Adrenal gland (tissue), 12 donors: ENCODE data around the gene ZBTB38. TPM values are rescaled to one million over a fixed set of nuclear protein-coding genes. Genes with fewer than 3 reads are reported as not detected.

Experiments
- DNase-seq, 7 donors: peaks; one replicate each; pipeline ENCODE4 v3.0.0-alpha.2; 2019 to 2020
- H3K27ac ChIP-seq, 5 donors: fragments of 200-600 bp; sonication (generic) in 4 of 5; 1 replicate in 3 of 5; 2 replicates in 2 of 5; pipeline versions ENCODE4 v1.5.1 to v1.8.0; 2016 to 2020; ENCODE audit warnings: mild to moderate bottlenecking in 1 of 5
- H3K27me3 ChIP-seq: fragments of 200-600 bp; 2 replicates; pipeline ENCODE4 v1.8.0; 2021
- H3K36me3 ChIP-seq, 2 donors: fragments of 200-600 bp; replicated peaks in 1 of 2; 1 replicate in 1 of 2; 2 replicates in 1 of 2; pipeline versions ENCODE4 v1.5.1 to v1.8.0; 2018 to 2022
- H3K4me1 ChIP-seq, 2 donors: fragments of 200-600 bp; replicated peaks in 1 of 2; 1 replicate in 1 of 2; 2 replicates in 1 of 2; pipeline versions ENCODE4 v1.5.1 to v1.8.0; 2018 to 2021
- H3K4me3 ChIP-seq, 4 donors: fragments of 200-600 bp; sonication (generic) in 3 of 4; one replicate each; pipeline ENCODE4 v1.5.1; 2016 to 2018
- H3K9me3 ChIP-seq, 3 donors: fragments of 200-600 bp; sonication (generic) in 1 of 3; replicated peaks in 1 of 3; 1 replicate in 2 of 3; 2 replicates in 1 of 3; pipeline versions ENCODE4 v1.5.1 to v1.8.0; 2016 to 2021
- POLR2A ChIP-seq, 2 donors: fragments of 450-650 bp; IDR thresholded peaks; one replicate each; pipeline ENCODE4 v1.6.1; 2017; ENCODE audit warnings: antibody characterized with exemption in 2 of 2, mild to moderate bottlenecking in 2 of 2, moderate library complexity in 1 of 2
- WGBS, 4 donors: extraction: QIAGEN DNeasy Blood & Tissue Kit in 2 of 4; methylation state at CpG; one replicate each; pipeline versions ENCODE4 v1.1.5 to v1.1.7; 2013 to 2017; 5-methylcytosine and 5-hydroxymethylcytosine counted together
- intact Hi-C, 2 donors: fragments of 100-400 bp; cut with DNase I; formaldehyde crosslinking; loops; one replicate each; pipeline versions ENCODE4 v1.14.1 to v1.15.0; 2022 to 2023
- polyA plus RNA-seq, 3 donors: library from polyadenylated mRNA; stranded (reverse); fragments of 200-250 nt in 2 of 3; fragments of 350-450 nt in 1 of 3; fragmentation: Illumina TruSeq in 1 of 3; extraction: RNeasy Lipid Tissue Mini Kit (QIAGEN cat#74804) in 1 of 3; gene quantifications; one replicate each; pipeline ENCODE4 v1.2.3, GENCODE V29; 2013 to 2014
- total RNA-seq, 9 donors: library from RNA; depleted of rRNA in 4 of 9; stranded (reverse); fragments of >200 nt in 4 of 9; fragments of 120-200 nt in 1 of 9; fragmentation: NEBNext Ultra II Directional in 1 of 9; extraction: Animal tissue kit (Norgen Biotek cat#: 25700) in 1 of 9; gene quantifications; one replicate each; pipeline versions ENCODE4 v1.1.0 to v1.2.4, GENCODE V29; 2013 to 2023
- TF ChIP-seq, protein P1 (sequence below), 6 experiments: fragments of 450-650 bp in 4 of 6; fragments of 200-600 bp in 2 of 6; sonication (generic) in 1 of 6; IDR thresholded peaks; 1 replicate in 5 of 6; 2 replicates in 1 of 6; pipeline versions ENCODE4 v1.5.1 to v1.8.0; 2016 to 2021; ENCODE audit warnings: antibody characterized with exemption in 6 of 6, mild to moderate bottlenecking in 2 of 6, moderate library complexity in 1 of 6
- donor health status: healthy with polysubstance abuse.
- donor health status: Bipolar disorder and iron deficiency.
- donor health status: DM: yes; HTN: yes; CAD: no.
- donor health status: DM: no; HTN: no; CAD: no.
- donor health status: DM: no; HTN: no; CAD: no.
- donor health status: DM: yes; HTN: yes; CAD: no.

The ZBTB38 gene
- total and polyA plus RNA-seq, 12 donors = 12.0 to 231 (median 147) TPM

GRCh38 chr3:141338881-141339280, 29.4 kb upstream of the ZBTB38 start:
- intact Hi-C loops = no loop called here
- Histone ChIP-seq H3K27me3 (no peaks in the 10 kb centered on the region), H3K36me3 (no peaks in the 10 kb centered on the region), H3K27ac (no peak overlapping the region), H3K4me1 (no peaks in the 10 kb centered on the region), H3K4me3 (no peak overlapping the region), H3K9me3 (no peaks in the 10 kb centered on the region)
- no peak for DNase-seq
- no peak for TF ChIP-seq POLR2A (IDR thresholded peaks at IDR 0.05)
- TF ChIP-seq, protein P1, sequence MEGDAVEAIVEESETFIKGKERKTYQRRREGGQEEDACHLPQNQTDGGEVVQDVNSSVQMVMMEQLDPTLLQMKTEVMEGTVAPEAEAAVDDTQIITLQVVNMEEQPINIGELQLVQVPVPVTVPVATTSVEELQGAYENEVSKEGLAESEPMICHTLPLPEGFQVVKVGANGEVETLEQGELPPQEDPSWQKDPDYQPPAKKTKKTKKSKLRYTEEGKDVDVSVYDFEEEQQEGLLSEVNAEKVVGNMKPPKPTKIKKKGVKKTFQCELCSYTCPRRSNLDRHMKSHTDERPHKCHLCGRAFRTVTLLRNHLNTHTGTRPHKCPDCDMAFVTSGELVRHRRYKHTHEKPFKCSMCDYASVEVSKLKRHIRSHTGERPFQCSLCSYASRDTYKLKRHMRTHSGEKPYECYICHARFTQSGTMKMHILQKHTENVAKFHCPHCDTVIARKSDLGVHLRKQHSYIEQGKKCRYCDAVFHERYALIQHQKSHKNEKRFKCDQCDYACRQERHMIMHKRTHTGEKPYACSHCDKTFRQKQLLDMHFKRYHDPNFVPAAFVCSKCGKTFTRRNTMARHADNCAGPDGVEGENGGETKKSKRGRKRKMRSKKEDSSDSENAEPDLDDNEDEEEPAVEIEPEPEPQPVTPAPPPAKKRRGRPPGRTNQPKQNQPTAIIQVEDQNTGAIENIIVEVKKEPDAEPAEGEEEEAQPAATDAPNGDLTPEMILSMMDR (IDR thresholded peaks at IDR 0.05) = no peak

DNA sequence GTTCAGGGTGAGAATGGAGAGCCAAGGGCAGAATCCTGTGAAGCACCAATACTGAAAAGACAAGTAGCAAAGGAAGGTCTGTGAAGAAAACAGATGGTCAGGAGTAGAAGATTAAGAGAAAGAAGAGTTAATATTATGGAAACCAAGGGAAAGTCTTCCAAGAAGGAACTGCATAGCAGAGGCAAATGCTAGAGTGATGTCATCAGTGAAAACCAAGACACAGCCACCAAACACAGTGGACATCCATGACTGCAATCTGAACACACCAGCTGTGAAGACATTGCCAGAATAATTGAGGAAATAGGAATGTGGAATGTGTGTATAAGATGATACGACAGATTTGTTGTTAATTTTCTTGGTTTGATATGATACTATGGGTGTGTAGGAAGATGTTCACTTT, 26.8 kb upstream of the ZBTB38 start:
- Histone ChIP-seq H3K36me3 (no peaks in the 10 kb centered on the region), H3K4me1 (no peaks in the 10 kb centered on the region), H3K27ac (no peak overlapping the region), H3K4me3 (no peak overlapping the region), H3K9me3 (no peaks in the 10 kb centered on the region), H3K27me3 (no peaks in the 10 kb centered on the region)
- no peak for TF ChIP-seq POLR2A (IDR thresholded peaks at IDR 0.05)
- TF ChIP-seq, protein P1 (IDR thresholded peaks at IDR 0.05) = no peak
- DNase-seq = no peak
- 82 to 92% (median 87%) methylated on average over 1 of the region's 1 CpG for WGBS, 4 donors
- intact Hi-C loops = no loop called here

DNA sequence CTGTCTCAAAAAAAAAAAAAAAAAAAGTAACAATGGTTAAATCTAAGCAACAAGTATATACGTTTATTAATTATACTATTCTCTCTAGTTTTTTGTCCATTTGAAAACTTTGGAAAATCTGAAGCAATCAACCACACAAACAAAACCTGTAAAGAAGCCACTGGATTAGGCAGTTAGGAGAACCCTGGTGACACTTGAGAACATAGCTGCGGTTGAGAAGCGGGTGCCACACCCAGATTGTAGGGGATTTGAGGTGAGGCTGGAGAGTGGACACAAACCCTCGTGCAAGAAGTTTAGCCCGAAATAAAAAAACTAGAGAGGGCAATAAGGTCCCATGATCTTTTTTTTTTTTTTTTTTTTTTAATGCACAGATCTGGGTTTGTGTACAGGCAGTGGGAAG, 25.9 kb upstream of the ZBTB38 start:
- Histone ChIP-seq H3K4me3 (no peak overlapping the region), H3K36me3 (no peaks in the 10 kb centered on the region), H3K9me3 (no peaks in the 10 kb centered on the region), H3K4me1 (no peaks in the 10 kb centered on the region), H3K27me3 (no peaks in the 10 kb centered on the region), H3K27ac (no peak overlapping the region)
- intact Hi-C loops = no loop called here
- 73 to 82% (median 77%) methylated on average over 5 of the region's 5 CpGs for WGBS, 4 donors
- no peak for DNase-seq
- no peak for TF ChIP-seq POLR2A (IDR thresholded peaks at IDR 0.05)
- TF ChIP-seq, protein P1 (IDR thresholded peaks at IDR 0.05) = no peak

DNA sequence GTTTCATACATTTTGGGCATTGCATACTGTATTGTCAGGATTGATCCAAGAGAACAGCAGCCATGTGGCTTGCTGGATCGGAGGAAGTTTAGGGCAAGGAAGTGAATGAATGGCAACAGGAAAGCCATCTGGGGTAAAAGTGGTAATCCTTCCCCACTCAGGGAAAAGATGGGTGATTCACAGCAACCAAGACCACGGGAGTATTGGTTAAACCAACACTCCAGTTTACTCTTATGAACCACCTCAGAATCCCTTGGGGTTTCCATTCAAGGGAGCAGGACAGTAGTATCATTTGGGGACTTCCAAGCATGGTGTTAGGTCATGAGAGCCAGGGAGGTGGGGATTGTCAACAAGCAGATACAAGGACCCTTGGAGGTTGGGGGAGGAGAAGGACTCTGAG, 25.2 kb upstream of the ZBTB38 start:
- WGBS, 4 donors = 50 to 93% (median 74%) methylated on average over 2 of the region's 2 CpGs
- no peaks in the 10 kb centered on the region for H3K36me3 ChIP-seq
- no peaks in the 10 kb centered on the region for H3K9me3 ChIP-seq
- intact Hi-C loops = no loop called here
- no peaks in the 10 kb centered on the region for H3K4me1 ChIP-seq
- H3K4me3 ChIP-seq = no peak overlapping the region
- no peak for DNase-seq
- no peak for TF ChIP-seq POLR2A (IDR thresholded peaks at IDR 0.05)
- TF ChIP-seq, protein P1 (IDR thresholded peaks at IDR 0.05) = no peak
- no peak overlapping the region for H3K27ac ChIP-seq
- no peaks in the 10 kb centered on the region for H3K27me3 ChIP-seq
